ENCODE results near the gene LPP. TPM values are rescaled to one million over a fixed set of nuclear protein-coding genes. Genes with fewer than 3 reads are reported as not detected.

The LPP gene
- total and polyA plus RNA-seq, 9 donors, result 15.9 to 280 (median 134) TPM

GRCh38 chr3:188298585-188298984 is 144.6 kb downstream of the LPP start:
- TF ChIP-seq EP300 (IDR thresholded peaks at IDR 0.05), result no peak
- TF ChIP-seq POLR2A (IDR thresholded peaks at IDR 0.05), result no peak
- TF ChIP-seq CTCF (IDR thresholded peaks at IDR 0.05), result no peak
- intact Hi-C loops (cut with DNase I), result loop anchor here in 1 of 4 donors (10.0 kb wide), 1 partner anchor 554 kb away; the partner anchor contains the start of gene BCL6

GRCh38 chr3:188299068-188299467 is 145.1 kb downstream of the LPP start:
- no peaks in the 10 kb centered on the region for H3K27me3 ChIP-seq

More at GRCh38 chr3:188298585-188298984, 144.6 kb downstream of the LPP start:
- Histone ChIP-seq H3K9me3 (no peaks in the 10 kb centered on the region), H3K4me3 (no peak overlapping the region), H3K36me3 (no peaks in the 10 kb centered on the region), H3K27me3 (no peaks in the 10 kb centered on the region), H3K27ac (no peak overlapping the region), H3K4me1 (ENCODE audit: insufficient read depth) (peaks cover 19% of the 10 kb centered on the region)
- WGBS, 3 donors, result 83 to 92% (median 88%) methylated on average over 3 of the region's 3 CpGs
- no peak for DNase-seq

GRCh38 chr3:188299708-188300107 is 145.8 kb downstream of the LPP start:
- H3K27me3 ChIP-seq, result no peaks in the 10 kb centered on the region
- intact Hi-C loops (cut with DNase I), result loop anchor here in 1 of 4 donors (10.0 kb wide), 1 partner anchor 555 kb away; the partner anchor contains the start of gene BCL6
- no peak overlapping the region for H3K4me3 ChIP-seq
- H3K36me3 ChIP-seq, result no peaks in the 10 kb centered on the region
- DNase-seq, result no peak
- H3K4me1 ChIP-seq (ENCODE audit: insufficient read depth), result peaks cover 19% of the 10 kb centered on the region
- no peaks in the 10 kb centered on the region for H3K9me3 ChIP-seq
- WGBS, 3 donors, result 97 to 99% (median 97%) methylated on average over 2 of the region's 2 CpGs
- no peak overlapping the region for H3K27ac ChIP-seq
- TF ChIP-seq CTCF (IDR thresholded peaks at IDR 0.05) (no peak), POLR2A (IDR thresholded peaks at IDR 0.05) (no peak), EP300 (IDR thresholded peaks at IDR 0.05) (no peak)

More at GRCh38 chr3:188299068-188299467, 145.1 kb downstream of the LPP start:
- no peak for TF ChIP-seq CTCF (IDR thresholded peaks at IDR 0.05)
- TF ChIP-seq EP300 (IDR thresholded peaks at IDR 0.05), result no peak
- no peak for TF ChIP-seq POLR2A (IDR thresholded peaks at IDR 0.05)
- Histone ChIP-seq H3K4me3 (no peak overlapping the region), H3K27ac (no peak overlapping the region), H3K36me3 (no peaks in the 10 kb centered on the region), H3K4me1 (ENCODE audit: insufficient read depth) (peaks cover 19% of the 10 kb centered on the region), H3K9me3 (no peaks in the 10 kb centered on the region)
- 92 to 97% (median 96%) methylated on average over 11 of the region's 11 CpGs for WGBS, 3 donors
- intact Hi-C loops (cut with DNase I), result loop anchor here in 1 of 4 donors (10.0 kb wide), 1 partner anchor 554 kb away; the partner anchor contains the start of gene BCL6
- DNase-seq, result no peak

DNA sequence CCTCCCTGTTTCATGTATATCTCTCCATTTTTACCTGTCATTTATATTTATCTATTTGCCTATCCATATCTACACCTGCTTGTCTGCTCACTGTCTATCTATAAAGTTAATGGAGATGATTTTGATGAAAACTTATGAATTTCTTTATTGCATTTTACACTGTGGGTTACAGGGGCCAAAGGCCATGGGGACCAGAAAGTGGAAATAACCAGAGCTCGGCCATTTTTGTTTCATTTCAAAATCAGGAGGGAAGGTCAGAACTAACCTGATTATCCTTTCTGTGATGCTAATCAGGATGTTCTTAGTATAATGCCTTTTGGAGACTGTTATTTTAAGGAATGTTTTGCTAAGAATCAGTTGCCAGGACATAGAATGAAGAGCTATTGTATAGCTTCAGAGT is 147.2 kb downstream of the LPP start:
- no peak overlapping the region for H3K4me3 ChIP-seq
- no peak for DNase-seq
- 91 to 98% (median 97%) methylated on average over 1 of the region's 1 CpG for WGBS, 3 donors
- H3K4me1 ChIP-seq (ENCODE audit: insufficient read depth), result peaks cover 17% of the 10 kb centered on the region
- intact Hi-C loops (cut with DNase I), result no loop called here
- no peak overlapping the region for H3K27ac ChIP-seq
- H3K9me3 ChIP-seq, result no peaks in the 10 kb centered on the region
- H3K36me3 ChIP-seq, result no peaks in the 10 kb centered on the region
- no peaks in the 10 kb centered on the region for H3K27me3 ChIP-seq
- TF ChIP-seq EP300 (IDR thresholded peaks at IDR 0.05), result no peak
- no peak for TF ChIP-seq POLR2A (IDR thresholded peaks at IDR 0.05)
- TF ChIP-seq CTCF (IDR thresholded peaks at IDR 0.05), result no peak

Measured in ovary (tissue), 9 donors.